NCI-H460 (cell line): ENCODE measurements around the gene S100G. TPM values are rescaled to one million over a fixed set of nuclear protein-coding genes. Genes with fewer than 3 reads are reported as not detected.
"Not testable (repeated sequence)": the region's sequence is repeated elsewhere in the genome, so short reads cannot be mapped to it uniquely, and the experiment has no call there.

ENCODE experiments used
- DNase-seq: peaks from one replicate; pipeline ENCODE4 v3.0.0-alpha.2; 2016; ENCODE audit warnings: low read depth; ENCODE audit errors: extremely low read depth
- polyA plus RNA-seq: library from polyadenylated mRNA; depleted of rRNA; stranded (reverse); fragments of >200 nt; gene quantifications from 2 replicates; pipeline ENCODE4 v1.2.3, GENCODE V29; 2014; cell fraction: nucleus; rRNA removed
- total RNA-seq: library from RNA; depleted of rRNA; stranded (reverse); fragments of >200 nt; shearing (Covaris generic); gene quantifications from 2 replicates; pipeline ENCODE4 v1.2.3, GENCODE V29; 2014; rRNA removed

The S100G gene, protein sequence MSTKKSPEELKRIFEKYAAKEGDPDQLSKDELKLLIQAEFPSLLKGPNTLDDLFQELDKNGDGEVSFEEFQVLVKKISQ
- not detected in 2 replicates for total RNA-seq
- polyA plus RNA-seq = not detected in 2 replicates

DNA sequence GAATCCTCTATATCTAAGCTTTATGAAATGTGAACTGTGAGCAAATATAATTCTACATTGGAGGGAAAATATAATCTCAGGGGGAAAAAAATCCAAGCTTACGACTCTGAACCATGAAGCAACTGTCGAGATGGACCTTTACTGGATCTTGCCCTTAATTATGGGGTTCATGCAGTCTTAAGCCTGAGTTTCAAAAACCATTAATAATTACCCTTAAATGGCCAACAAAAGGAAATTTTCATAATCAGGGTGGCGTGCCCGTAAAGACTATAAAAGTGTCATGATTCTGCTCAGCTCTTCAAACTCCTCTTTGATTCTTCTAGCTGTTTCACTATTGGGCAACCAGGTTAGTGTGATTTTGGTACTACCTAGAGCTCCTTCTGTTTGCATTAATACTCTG is at the start of gene S100G:
Gene S100G, plus strand, starts transcription at position 301 of the 400 bp plus-strand sequence. CDS start 849 bp downstream, outside the sequence.
- DNase-seq = no peak

DNA sequence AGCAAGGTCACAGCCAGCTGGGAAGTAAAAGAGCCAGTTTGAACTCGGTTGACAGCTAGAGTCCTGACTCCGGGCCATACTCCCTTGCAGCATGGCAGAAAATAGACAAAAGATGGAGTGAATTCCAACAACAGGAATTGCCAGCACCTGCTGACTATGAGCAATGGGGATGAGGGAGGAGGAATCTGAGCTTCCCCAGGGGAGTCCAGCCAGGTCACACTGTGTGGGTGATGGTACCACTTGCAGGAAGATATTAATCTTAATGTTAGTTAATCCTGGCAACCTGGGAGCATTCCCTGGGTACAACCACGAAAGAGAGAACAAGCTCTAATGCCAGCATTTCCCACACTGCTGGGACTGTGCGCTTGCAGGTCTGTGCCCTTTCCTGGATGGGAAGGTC is 48.1 kb upstream of the S100G start:
- DNase-seq = no peak

DNA sequence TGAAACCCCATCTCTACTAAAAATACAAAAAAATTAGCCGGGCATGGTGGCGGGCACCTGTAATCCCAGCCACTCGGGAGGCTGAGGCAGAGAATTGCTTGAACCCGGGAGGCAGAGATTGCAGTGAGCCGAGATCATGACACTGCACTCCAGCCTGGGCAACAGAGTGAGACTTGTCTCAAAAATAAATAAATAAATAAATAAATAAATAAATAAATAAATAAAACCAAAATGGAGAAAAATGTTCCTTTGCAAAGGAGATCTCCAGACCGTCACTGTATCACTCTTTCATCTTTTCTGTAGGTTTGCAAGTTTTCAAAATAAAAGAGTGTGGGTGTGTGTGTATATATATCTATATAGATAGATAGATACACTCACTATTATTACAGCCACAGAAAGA is 46.7 kb upstream of the S100G start:
- DNase-seq = not testable (repeated sequence)

DNA sequence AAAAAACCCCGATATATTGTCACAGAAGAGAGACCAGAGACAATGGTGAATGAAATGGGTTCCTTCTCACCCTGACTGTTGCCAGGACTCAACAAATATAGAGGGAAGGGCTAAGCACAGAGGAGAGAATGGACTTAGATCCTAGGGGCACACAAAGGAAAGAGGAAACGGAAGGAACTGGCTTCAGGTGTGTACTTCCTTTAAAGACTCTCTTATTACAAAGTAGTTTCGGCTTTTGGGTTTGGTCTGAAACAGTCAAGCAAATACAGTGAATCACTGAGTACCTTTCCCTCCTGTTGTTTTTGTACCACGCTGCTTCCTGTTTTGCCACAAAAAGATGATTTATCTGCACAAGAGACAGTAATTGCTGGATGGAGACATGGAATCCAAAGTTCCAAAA is 46.1 kb upstream of the S100G start:
- DNase-seq = no peak

DNA sequence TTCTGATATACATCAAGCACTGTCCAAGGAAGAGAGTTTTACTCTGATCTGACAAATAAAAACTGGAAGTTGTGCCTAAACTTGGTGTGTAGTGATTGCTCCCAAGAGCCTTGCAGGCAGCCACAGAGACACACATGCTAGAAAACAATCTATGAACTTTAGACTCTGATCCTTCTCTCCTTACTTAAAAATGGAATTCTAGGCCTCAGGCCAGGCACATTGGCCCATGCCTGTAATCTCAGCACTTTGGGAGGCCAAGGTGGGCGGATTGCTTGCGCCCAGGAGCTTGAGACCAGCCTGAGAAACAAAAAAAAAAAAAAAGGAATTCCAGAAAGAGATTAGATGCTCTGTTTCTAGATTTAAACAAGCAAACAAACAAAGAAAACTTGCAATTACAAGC is 45.6 kb upstream of the S100G start:
- no peak for DNase-seq

DNA sequence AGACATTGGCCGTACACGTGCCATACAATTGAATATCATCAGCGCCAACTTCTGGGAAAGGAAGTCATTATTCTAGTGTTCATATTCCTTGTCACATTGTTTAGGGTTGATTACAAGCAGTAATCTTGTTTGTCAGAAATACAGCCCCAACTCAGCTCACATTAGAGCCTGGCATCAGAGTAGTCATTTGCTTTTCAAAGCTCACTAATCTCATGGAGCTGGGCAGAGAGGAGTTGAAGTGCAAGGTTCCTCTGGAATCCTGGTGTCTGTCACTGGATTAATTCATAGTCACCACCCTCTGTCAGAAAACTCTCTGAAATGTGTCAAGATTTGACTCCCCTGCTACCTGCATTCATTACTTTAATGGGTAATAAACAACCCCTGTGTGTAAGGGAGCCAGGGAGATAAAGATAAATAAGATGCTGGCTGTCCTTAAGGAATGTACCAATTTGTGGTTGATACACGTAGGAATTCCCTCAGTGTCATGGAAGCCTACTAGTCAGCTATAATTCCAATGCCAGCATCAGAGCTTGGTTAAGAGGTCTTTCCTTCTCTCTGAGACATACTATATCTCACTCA is 43.7 kb upstream of the S100G start:
- DNase-seq = no peak

DNA sequence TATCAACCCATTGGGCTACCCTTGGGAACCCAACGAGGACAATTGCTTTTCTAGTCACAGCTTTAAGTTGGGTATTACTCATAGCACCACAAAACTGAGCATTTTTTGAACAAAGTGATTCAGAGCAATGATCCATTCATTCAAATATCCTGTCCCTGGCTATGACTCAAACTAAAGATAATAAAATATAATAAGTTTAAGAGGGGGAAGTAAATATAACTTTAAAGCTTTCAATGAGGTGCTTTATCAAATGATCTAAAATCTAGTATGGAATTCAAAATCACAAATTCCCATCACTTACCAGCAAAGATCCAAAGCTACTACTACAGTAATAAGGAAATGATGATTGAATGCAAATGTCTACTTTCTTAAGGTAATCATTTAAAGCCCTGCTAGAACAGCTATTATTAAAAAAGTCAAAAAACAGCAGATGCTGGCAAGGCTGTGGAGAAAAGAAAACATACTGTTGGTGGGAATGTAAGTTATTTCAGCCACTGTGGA is 39.8 kb upstream of the S100G start:
- DNase-seq = no peak

DNA sequence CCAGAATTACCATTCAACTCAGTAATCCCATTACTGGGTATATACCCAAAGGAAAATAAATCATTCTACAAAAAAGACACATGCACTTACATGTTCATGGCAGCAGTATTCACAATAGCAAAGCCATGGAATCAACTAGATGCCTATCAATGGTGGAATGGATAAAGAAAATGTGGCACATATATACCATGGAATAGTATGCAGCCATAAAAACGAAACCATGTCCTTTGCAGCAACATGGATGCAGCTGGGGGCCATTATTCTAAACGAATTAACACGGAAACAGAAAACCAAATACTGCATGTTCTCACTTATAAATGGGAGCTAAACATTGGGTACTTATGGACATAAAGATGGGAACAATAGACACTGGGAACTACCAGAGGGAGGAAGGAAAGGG is 39.3 kb upstream of the S100G start:
- not testable (repeated sequence) for DNase-seq

DNA sequence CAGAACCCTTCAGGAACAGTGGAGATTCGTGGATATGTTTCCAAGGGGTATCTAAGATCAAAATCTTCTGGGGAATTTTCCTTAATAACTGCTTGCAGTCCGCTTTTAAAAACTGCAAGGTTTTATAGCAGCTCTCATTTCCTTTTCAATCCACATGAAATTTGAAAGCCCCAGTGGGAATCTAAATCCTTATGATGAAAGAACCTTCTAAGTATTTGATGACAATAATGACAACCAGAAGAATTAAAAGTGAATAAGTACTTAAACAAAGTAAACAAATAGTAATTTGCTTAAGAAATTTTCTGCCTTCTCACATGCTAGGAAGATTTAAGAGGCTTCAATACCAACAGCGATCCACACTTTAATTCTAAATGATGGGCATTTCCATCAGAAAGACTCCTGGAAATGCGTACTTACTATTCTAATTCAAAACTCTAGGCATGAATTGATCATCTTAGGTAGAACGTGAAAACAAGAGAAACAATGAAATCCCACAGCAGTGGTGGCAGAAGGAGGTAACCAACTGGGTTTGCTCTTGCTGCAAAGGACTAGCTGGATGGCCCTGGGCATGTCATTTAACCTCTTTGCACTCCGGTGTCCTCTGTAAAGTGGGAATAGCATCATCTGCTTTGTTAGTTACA is 37.6 kb upstream of the S100G start:
- no peak for DNase-seq

DNA sequence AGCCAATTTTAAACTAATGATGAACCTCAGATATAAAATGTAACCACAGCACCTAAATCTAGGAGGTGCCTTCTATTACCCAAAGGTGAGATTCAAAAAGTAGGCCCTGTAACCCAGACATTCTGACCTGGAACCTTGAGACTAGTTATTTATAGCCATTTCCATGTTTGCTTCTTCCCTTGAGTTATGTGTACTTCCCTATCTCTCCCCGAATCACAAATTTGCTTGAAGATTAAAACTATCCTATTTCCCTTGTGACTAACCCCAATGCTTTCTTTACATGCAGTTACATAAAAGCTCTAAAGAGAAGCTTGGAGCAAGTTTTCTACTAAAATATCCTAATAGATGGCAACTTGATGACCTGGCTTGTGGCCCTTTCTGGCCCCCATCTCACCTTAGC is 32.6 kb upstream of the S100G start:
- DNase-seq = no peak

DNA sequence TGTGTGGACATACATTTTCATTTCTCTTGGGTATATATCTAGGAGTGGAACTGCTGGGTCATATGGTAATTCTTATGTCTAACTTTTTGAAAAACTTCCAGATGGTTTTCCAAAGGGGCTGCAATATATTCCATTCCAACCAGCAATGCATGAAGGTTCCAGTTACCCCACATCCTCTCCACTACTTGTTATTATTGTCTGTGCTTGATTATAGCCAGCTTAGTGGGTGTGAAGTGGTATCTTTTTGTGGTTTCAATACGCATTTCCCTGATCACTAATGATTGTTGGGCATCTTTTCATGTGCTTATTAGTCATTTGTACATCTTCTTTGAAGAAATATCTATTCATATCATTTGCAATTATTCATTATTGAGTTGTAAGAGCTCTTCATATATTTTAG is 31.5 kb upstream of the S100G start:
- no peak for DNase-seq

DNA sequence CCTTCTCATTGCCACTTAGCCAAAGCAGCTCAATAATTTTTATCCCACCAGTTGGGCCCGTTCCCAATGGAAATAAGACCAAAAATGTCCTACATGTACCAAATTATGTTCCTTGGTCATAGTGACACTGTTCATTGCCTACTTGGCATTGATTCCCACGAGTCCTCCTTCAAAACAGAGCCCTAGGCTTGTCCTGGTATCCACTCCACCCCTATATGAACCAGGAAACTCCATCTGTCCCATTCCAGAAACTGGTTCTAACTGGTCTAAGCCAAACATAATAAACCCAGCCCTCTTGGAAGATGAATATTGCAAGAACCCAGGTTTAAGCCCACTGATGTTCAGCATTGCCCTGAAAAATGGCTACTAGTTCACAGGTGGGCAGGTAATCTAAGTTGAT is 30.9 kb upstream of the S100G start:
- no peak for DNase-seq

DNA sequence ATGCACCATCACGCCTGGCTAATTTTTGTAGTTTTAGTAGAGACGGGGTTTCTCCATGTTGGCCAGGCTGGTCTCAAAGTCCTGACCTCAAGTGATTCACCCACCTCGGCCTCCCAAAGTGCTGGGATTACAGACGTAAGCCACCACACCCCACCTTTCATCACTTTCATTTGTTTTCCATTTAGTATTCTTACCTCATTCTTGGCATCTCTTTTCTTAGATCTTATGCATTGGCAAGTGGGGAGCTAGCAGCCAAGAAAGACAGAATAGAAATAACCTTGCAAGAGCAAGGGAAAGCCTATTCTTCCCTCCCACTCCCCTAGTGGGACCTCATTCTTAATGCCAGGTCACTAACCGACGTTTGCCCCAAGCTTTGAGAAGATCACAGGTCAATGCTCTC is 21.4 kb upstream of the S100G start:
- DNase-seq = not testable (repeated sequence)

DNA sequence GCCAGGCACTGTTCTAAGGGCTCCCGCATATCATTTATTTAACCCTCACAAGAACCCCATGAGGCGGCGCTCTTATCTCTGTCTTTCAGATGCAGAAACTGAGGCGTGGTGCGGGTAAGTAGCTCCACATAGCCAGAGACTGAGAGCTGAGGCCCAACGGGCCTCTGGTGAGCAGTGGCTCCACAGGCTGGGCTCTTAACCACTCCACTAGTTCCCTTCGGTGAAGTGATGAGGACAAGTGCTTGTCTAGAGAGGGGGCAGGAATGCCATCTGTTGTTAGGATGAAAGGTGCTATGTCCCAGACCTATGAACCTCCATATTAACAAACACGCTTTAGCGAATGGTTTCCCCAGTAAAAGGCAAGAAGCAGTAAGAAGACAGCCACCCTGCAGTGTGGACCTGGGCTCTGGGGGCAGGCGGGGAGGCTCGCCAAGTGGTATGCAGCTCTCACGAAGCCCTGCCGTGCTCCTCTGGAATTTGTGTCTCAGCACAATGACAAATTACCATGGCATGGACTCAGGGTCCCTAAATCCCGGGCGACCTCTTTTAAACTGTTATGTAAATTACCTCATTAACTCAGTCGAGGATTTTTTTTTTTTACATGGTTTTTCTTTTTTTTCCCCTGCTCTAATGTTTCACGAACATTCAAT is 20.9 kb upstream of the S100G start:
- DNase-seq = no peak

DNA sequence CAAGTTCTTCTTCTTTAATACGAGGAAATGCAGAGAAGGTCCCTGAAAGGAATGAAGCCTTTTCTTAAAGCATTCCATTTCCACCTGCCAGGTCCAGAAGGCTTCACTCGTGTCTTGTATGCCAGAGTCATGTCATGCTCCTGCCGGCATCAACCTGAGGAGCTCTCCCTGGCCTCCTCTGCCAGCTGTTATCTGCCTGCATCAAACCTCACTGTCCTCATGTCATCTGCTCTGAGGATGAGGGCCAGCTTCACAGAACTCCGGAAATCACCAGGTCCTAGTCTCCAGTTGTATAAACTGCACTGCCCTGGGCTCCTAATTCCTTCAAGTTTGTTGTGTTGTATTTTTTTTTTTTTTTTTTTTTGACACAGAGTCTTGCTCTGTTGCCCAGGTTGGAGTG is 20.0 kb upstream of the S100G start:
- no peak for DNase-seq

DNA sequence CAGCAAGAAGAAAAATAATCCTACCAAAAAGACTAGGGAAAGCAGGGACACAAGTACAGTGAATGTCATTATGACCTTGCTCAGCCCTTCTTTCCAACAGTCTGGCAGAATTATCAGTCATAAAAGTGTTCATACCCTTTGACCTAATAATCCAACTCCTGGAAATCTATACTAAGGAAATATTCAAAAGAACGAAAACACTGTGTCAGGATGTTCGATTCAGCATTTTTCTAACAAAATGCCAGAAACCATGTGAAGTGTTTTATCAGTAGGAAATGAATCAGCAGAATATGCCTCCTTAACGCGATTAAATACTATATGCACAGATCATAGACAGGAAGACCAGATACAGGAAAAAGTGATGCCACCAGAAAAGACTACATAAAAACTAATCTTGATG is 16.2 kb upstream of the S100G start:
- no peak for DNase-seq

DNA sequence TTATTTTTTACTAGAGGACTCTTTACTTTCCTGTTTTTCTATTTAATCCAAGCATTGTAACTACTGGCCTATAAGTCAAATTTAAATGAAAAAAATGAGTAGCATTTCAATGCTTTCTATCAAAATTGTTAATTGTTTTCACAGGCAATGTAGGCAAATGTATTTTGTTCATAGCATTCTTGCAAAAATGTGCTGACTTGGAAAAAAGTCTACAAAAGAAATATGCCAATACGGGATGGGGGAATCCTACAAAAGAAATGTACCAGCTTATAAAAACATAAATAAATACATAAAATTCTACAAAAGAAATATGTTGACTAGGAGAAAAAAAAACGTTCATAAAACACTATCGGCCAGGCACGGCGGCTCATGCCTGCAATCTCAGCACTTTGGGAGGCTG is 14.9 kb upstream of the S100G start:
- no peak for DNase-seq

DNA sequence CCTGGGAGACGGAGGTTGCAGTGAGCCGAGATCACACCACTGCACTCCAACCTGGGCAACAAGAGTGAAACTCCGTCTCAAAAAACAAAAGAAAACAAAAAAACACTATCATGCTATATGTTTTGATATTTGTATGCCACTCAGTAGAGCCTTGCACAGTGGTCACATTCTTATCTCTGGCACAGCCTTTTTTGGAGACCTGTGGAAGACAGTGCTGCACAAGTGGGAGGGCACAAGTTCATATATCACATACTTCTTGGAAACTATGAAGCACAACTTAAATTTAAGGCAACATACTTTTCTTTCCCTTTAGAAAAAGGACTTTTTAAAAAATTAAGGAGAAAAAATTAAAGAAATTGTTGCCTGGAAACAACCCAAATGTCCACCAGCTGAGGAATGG is 14.4 kb upstream of the S100G start:
- no peak for DNase-seq

DNA sequence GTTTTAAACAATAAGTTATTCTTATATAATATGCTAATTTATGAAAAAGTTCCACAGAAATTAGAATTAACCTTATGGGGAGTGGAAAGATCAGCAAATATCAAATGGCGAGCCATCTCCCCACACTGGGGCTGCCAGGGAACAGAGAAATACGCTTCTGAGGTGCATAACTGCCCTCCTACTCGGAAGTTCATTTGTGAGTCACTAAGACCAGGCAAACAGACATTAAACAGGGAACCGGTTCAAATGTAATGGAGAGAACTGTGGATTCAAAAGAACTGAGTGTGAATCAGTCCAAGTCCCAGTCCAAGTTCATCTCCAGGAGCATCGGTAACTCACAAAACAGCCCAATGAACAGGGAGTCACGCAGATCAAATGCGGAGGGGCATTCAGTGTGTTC is 11.4 kb upstream of the S100G start:
- DNase-seq = no peak

DNA sequence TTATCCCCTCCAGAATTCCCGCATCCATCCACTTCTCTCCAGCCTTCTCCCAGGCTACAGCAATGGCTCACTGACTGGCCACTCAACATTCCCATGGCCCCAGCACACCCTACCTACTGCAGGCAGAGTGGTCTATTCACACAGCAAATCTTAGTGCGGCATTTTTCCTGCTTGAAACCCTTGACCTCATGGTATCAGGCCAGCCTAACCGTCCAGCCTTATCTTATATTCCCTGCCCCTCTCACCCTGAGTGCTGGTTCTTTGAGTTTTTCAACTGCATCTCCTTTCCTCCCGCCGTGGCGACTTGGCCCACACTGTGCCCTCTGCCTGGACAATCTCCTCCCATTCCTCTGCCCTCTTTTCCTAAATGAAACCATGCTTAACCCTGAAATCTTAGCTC is 10.0 kb upstream of the S100G start:
- DNase-seq = no peak

DNA sequence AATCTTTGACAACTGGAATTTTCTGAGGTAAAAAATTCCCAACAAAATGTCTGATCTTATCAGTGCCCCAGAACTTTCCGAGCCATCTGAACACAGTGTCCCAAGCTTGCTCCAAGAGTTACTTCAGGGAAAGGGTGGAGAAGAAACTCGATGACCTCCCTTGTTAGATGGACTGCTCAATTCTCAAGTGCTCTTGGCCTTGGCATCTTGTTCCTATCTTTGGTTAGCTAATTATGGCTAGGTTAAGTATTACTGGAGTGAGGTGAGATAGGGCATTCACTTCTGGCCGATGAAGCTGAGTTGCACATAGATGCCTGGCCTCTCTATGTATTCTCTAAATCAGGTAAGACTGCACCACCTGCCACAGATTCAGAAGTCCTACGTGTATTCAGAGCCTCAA is 9.1 kb upstream of the S100G start:
- DNase-seq = no peak

DNA sequence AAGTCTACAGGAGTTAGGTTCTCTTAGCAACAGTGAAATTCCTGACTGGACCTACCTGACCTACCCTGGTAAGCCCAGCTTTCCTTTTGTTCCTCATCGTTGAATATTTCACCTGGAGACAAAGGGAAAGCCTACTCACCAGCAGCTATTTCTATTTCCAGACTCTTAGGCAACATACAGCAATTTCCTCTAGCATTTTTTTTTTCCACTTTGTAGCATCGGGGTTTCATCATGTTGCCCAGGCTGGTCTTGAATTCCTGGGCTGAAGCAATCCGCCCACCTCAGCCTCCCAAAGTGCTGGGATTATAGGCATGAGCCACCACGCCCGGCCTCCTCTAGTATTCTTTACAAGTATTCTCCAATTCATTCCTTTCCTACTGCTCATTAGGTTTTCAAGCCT is 6.8 kb upstream of the S100G start:
- no peak for DNase-seq
